ENCODE results near the gene NPW.
A peak's percentile ranks its signal among the peaks of the same experiment; 100 is the strongest.
"Not testable (repeated sequence)": the region's sequence is repeated elsewhere in the genome, so short reads cannot be mapped to it uniquely, and the experiment has no call there.

NPW gene

DNA sequence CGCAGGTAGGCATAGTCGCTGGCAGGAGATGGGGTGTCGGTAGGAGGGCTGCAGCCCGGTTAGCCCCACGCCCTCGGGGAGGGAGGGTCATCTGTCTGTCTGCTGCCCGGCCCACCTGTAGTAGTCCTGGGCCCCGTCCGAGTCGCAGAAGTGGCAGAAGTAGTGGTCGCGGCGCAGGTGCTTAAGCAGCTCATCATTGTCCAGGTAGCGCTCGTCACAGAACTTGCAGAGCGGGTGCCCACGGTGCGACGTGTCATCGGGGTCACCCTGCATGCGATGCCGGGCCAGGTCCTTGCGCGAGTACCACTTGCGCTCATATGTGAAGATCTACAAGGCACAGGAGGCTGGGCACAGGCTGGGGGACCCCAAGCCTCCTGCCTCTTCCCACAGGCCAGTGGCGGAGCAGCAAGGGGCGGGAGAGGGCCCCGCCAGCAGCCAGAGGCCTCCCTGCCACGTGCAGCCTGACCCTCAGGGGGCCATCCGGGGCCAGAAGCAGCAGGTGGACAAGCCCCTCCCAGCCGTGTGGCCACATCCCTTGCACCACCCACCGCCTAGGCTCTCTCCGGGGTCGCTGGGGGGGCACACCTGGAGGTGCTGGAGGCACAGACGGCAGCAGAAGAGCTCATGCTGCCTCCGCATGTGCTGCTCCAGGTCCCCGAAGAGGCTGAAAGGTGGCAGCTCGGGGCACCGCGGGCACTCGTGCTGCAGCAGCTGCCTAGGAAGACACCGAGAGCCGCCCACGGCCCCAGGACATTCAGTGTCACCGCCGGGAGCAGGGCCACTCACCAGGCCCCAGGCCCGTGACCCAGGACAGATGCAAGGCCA, 17.0 kb upstream of the NPW start:
- DNase-seq, result no peak

DNA sequence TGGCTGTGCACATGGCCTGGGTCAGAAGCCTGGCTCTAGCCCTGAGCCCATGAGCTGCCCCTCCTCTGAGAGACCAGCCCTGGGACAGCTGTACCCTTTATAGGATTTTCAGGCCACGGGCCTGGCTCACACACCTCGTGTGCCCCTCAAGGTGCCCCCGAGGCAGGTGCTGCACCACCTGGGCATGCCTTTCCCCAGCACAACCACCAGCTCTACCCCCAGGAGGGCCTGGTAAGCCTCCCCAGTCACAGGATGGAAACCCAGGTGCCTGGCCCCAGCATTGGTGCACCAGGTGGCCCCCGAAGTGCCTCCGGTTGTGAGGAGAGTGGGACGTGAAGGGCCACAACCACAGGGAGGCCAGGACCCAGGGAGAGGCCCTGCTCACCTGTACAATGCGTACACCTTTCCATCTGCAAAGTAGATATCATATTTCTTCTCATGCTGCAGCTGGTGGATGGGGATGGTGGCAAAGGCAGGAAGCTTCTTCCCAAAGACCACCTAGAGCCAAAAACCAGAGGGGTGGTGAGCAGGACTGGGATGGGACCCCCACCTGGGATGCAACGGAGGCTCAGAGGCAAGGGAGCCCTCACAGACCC, 16.3 kb upstream of the NPW start:
- DNase-seq, result no peak

DNA sequence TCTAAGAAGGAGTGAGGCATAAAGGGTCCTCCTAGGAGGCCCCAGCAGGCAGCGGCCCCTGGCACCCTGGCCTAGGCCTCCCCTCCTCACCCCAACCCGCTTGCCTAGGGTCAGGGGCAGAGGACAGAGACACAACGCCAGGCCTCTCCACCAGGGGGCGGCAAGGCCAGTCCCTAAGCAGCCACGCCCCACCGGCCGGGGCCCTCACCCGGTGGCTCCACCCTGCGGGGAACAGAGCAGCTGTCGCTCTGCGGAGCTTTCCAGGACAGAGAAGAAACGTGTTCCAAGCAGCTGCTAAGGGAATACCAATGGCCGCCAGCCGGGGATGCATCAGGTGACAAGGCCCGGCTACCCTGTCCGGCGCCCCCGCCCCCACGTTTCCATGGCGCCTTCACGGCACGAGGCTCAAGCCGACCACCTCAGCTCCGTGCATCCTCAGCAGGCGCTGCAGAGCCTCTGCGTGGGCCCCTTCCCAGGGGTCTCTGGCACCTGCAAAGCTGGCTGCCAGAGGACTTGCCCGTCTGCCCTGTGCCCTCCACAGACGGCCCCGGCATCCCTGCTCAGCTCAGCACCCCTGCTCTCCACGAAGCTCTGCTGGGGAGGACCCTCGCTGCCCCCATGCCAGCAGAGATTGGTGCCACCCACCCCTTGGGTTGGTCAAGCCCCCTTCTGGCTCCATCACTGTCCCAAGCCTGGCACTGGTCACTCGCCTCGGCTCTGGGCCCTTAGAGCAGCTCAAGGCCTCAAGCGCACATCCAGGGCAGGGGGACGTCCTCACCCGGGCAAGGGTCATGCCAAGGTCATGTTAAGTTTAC, 15.6 kb upstream of the NPW start:
- peak; percentile 99 for DNase-seq

DNA sequence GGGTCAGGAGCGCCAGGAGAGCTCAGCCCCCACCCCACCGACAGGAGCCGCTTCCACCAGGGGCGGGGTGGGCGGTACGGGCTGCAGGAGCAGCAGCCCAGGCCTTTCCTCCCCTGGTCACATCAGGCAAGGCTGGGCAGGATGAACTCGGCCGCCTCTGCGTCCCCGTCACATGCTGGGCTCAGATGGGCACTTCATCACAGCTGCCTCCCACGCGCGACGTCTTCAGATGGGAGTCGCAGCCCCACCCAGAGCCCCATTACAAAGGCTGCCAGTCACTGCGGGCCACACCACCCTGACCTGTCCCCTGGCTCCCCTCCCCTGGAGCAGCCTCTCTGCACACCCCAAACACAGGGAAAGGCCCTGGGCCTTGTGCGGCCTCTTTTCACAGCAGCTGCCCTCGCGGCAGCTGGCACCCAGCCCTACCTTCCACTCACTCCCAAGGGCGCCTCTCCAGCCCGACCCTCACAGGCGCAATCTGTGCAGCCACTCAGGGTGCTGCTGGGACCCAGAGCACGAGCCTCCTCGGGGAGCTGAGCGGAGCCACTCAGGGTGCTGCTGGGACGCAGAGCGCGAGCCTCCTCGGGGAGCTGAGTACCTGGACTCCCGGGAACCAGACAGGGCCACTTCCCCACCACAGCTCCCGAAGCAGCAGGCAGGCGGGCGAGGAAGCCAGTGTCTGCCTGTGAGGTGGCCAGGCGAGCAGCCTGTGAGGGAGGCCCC, 14.6 kb upstream of the NPW start:
- DNase-seq, result peak; percentile 58

DNA sequence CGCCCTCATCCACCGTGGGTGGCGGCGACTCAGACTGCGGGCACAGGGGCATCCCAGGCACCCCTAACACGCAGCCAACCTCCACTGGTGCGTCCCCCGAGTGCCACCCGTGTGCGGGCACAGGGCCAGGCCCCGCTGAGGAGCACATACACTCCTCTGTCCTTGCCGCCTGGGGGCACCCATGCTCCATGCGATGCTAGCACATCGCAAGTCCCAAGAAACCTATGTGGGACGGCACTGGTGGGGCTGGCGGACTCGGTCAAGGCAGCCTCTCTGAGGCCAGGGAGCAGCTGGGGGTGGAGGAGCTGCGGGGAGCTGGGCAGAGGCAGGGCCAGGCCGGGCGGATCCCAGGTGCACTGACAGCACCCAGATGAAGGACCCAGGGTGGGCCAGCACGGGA, 13.9 kb upstream of the NPW start:
- peak; percentile 47 for DNase-seq

DNA sequence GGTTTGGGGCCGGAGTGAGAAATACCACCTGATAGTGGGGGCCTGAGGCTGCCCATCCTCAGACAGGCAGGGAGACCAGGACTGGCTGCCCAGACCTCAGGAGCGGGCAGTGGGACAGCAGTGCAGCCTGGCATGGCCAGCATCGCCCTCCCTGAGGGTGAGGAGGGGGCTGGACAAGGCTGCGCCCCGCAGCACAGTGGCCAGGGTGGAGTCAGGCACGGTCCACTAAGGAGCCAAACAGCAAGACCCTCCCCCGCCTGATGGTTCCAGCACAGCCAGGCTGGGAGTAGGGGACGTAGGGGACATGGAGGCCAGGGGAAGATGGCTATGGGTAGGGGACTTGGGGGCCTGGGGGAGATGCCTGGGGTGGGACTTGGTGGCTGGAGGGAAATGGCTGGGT, 13.3 kb upstream of the NPW start:
- DNase-seq, result no peak

DNA sequence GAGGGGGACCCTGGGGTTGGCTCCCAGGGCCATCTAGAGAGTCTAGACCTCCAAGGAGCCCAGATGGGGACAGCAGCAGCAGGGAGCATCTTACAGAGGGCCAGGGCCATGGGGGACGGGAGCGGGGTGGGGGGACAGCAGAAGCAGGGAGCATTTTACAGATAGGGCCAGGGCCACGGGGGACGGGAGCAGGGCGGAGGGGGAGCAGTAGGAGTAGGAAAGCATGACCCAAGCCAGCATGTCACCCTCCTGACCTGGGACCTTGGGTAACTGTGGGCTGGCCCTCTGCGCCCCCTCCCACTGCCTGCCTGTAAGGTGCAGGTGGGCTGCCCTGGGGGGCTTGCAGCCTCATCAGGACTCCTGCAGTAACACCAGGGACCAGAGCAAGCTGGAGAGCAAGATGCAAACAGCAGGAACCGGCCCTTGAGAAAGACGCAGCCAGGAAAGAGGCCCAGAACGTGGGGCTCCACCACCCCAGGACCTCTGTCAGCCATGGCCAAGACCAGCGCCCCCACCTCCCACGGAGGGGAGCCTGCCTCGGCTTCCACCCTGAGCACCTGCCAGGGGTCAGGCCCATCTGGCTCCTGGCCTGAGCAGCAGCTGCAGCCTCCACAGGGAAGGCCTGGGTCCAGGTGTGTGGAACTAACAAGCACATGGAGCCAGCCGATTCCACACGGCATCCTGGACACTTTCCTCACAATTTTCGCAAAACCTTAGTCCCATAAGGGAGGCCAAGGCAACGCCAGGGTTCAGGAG, 12.3 kb upstream of the NPW start:
- no peak for DNase-seq

DNA sequence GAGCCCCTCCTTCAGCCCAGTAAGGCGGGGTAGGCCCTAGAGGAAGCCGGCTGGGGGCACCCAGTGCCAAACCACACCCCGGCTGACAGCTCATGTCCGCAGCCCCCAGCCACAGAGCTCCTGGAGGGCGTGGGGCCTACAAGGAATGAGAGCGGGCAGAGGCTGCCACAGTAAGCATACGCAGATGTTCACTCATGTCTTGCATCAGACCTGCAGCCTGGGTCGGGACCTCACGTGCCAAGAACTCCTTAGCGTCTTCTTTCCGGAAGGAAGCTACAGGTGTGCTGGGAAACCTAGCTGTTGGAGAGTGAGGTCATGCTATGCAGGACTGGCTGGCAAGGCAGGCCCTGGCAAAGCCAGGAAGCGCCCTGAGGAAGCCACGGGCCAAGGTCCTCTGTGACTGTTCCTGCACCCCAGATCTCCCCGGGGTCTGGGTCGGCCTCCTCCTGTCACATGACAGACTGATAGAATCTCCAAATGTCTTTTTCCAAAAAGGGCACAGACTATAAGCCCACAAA, 11.5 kb upstream of the NPW start:
- no peak for DNase-seq

DNA sequence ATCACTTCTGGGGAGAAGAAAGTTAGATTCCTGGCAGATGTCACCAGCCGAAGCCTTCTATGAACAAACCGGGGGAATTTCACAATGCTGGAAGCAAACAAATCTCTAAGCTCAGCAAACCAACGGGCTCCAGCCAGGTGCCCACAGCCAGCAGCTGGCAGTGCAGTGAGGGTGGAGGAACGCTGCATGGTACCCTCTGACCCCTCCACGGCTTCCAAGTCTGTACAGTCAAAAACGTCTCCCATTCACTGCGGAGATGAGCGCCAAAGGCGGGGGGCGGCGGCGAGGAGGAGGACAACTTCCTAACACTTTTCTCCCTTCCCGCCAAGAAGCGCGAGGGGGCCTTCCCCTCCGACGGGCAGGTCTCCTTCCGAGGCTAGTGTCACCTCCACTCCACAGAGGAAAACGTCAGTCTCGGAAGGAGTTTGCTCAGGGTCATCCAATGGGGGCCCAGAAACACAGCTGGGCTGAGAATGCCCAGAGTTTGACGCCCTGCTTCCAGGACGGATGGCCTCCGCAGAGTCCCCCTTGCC, 10.9 kb upstream of the NPW start:
- DNase-seq, result peak; percentile 53

DNA sequence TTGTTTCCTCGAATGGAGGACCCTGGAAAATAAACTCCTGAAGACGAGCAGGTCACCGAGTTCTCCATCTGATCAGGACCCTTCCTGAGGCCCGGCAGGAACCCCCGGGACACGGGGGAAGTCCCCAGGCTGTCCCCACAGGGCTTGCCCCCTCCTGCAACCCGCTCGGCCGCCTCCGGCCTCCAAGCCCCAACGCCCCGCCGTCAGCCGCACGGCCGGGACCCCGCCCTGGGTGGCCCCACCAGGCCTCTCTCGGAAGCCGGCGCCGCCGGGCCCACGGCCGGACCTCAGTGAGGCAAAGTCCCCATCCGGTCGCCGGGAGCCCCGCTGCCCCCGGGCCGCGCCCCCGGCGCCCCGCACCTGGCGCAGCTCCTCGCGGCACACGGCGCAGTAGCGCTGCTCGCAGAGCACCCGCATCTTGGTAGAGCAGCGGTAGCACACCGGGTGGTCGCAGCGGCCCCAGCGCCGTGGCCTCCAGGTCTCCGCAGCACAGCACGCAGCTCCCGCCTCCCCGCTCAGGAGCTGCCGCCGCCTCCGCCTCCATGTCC, 10.3 kb upstream of the NPW start:
- no peak for DNase-seq

DNA sequence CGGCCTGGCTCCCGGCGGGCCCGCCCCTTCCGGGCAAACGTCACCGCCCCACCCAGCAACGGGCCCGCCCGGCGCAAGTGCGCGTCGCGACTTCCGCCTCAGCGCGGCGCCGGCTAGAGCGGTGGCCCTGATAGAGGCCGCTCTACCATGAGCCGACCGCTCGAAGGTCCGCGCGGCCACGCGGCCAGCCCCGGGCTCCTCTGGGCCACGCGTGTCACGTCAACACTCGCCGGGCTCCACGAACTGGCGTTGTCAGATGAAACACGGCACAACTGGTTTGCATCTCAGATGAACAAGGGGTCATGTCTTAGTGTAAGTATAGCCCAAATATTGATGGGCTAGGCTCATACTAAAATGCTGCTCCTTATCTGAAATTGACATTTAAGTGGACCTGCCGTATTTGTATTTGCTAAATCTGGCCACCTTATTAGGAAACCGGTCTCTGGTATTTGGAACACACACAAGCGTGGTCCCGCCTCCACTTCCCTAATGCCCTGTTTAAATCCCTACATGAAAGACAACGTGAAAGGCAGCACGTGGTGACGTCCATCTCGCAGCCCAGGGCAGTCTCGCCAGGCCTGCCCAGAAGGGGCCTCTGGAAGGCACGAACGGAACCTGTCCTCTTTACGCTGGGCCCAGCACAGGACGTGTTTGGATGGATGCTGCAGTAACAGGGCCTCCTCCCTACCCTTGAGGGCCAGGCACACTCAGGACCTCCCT, 9.6 kb upstream of the NPW start, which contains the start of gene ZNF598:
Gene ZNF598 (minus strand): TSS at position 31 of the 720 bp plus-strand sequence.
- DNase-seq, result peak; percentile 91

DNA sequence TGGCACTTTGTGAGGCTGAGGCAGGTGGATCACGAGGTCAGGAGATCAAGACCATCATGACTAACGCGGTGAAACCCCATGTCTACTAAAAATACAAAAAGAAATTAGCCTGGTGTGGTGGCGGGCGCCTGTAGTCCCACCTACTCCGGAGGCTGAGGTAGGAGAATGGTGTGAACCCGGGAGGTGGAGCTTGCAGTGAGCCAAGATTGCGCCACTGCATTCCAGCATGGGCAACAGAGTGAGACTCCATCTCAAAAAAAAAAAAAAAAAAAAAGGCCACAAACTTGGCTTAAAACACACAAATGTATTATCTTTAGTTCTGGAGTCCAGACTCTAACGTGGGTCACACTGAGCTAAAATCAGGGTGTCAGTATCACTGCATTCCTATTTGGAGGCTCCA, 7.9 kb upstream of the NPW start:
- DNase-seq, result not testable (repeated sequence)

DNA sequence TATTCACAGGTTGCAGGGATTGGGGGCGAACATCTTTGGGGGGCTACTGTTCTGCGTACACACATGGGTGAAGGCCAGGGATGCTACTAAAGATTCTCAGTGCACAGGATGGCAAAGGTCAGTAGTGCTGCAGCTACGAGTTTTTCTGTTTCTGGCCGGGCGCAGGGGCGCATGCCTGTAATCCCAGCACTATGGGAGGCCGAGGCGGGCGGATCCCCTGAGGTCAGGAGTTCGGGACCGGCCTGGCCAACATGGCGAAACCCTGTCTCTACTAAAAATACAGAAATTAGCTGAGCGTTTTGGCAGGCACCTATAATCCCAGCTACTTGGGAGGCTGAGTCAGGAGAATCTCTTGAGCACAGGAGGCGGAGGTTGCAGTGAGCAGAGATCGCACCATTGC, 6.1 kb upstream of the NPW start:
- no peak for DNase-seq

DNA sequence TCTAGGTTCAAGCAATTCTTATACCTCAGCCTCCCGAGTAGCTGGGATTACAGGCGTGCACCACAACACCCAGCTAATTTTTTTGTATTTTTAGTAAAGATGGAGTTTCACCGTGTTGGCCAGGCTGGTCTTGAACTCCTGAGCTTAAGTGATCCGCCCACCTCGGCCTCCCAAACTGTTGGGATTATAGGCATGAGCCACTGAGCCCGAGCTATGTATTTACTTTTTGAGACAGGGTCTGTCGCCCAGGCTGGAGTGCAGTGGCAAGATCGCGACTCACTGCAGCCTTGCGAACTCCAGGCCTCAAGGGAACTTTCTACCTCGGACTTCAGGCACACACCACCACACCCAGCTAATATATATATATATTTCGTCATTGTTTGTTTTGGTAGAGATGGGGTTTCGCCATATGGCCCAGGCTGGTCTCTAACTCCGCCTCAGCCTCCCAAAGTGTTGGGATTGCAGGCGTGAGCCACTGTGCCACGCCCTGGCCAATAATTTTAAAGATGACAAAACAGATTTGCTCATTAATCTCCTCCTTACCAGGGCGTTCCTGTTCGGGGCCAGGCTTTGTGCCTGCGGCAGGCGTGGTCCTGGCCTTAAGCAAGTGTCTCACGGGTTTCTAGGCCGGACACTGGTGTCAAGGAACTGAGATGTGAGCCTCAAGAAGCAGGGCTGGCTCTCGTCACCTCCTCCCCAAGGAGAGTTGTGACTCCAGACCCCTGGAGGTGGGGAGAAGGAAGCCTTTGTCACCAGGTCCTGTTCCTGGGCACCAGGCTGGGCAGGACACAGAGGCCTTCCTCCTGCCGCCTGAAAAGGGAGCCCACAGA, 4.3 kb upstream of the NPW start:
- DNase-seq, result peak; percentile 92

DNA sequence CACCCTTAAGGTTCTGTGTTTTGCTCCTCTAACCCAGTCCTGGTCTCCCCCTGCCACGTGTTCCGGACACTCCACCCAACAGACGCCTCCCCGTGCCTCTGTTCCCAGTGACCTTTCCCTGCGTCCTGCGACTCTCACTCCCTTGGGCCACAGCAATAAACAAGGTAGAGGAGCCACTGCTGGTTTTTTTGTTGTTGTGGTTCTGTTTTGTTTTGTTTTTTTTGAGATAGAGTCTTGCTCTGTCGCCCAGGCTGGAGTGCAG, 3.7 kb upstream of the NPW start:
- no peak for DNase-seq

DNA sequence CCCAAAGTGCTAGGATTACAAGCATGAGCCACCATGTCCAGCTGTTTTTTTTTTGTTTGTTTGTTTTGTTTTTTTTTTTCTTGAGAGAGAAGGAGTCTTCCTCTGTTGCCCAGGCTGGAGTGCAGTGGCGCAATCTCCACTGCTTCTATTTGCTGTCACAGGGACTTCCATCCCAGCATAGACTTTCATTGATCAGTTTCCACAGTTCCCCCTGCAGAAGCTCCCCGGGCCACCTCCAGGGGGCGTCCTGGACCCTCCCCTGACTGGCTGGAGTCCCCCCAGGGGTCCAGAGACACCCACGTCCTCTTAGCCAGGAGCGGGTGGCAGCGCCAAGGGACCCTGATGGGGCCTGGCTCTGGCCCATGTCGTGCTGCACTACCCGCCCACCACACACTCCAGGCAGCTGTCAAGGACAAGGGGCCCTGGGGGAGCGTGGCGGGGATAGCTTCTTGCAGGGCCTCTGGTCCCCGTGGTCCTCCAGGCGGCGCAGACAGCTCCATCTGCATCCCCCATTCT, 3.1 kb upstream of the NPW start:
- DNase-seq, result peak; percentile 63

DNA sequence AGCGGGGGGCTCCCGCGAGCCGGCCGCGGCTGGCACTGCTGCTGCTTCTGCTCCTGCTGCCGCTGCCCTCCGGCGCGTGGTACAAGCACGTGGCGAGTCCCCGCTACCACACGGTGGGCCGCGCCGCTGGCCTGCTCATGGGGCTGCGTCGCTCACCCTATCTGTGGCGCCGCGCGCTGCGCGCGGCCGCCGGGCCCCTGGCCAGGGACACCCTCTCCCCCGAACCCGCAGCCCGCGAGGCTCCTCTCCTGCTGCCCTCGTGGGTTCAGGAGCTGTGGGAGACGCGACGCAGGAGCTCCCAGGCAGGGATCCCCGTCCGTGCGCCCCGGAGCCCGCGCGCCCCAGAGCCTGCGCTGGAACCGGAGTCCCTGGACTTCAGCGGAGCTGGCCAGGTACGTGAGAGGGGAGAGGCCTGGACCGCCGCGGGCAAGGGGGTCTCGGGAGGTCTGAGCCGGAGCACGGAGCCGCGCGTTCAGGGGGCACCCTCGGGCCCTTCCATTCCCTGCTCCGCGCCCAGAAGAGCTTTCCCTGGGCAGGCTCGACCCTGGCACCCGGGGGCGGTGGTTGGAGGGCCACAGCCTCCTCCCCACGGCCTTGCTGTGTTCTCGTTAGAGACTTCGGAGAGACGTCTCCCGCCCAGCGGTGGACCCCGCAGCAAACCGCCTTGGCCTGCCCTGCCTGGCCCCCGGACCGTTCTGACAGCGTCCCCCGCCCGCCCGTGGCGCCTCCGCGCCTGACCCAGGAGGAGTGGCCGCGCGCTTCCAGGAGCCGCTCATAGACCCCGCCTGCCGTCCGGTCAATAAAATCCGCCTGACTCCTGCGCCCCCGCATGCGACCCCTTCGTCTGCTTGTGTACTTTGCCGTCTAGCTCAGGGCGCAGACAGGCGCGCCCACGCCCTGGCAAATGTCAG, 591 bp downstream of the NPW start:
- DNase-seq, result peak; percentile 55

DNA sequence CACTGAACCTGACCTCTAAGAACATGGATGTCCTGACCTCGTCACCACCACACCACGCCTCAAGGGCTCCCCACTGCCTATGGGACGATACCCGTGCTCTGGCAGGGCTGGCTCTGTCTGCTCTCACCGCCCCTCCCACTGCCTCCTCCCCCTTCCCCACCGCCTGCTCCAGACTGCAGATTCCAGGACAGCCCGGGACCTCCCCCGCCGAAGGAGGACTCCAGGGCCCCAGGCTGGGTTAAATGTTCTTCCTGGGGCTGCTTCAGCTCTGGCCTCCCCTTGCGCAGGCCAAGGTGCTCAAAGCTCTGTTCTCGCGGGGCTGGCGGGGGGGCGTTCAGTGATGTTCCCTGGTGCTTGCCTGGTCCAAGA, 3.1 kb downstream of the NPW start:
- no peak for DNase-seq
